DMS153 treated with DMSO at 0.1 percent for 48 hours (cell line): ENCODE measurements around the gene RUNX1.
"Not testable (repeated sequence)": the region's sequence is repeated elsewhere in the genome, so short reads cannot be mapped to it uniquely, and the experiment has no call there.

Source experiments
- DNase-seq: peaks from one replicate; lab custom pipeline; 2025; ENCODE audit not compliant: unreplicated experiment; lab: John Stamatoyannopoulos, UW

Gene RUNX1

GRCh38 chr21:34973685-34974084 lies 75.4 kb downstream of the RUNX1 start:
- DNase-seq, result no peak

DNA sequence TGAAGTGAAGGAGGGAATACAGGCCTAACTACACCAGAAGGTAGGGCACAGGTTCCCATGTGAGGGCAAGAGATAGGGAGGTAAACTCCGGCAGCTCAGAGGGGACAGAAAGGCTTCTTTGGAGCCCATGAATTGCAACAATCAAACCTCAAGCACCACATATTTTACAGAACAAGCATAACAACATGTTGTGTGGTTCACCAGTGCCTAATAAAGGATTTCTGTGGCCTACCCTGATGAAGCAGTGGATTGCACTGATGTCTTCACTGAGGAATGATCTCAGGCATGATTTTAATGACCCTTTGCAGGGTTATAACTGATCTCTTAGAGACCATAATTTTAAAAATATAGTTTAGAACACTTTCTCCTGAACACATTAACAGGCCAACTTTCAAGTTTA lies 77.4 kb downstream of the RUNX1 start:
- DNase-seq, result no peak

DNA sequence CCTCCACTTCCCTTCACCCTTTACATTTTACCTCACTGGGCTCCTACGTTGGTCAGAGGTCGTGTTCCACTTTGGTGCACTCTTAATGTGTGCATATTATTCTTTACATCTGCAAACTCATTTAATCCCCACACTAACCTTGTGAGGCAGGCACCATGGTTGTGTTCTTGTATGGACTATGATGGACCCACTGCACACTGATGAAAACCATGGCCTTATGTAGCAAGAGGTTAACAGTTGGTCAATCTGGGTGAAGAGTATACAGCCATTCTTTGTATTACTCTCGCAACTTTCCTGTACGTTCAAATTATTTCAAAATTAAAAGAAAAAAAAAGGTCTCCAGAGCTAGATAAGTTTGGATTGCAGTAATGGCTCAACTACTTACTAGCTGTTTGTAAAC lies 78.5 kb downstream of the RUNX1 start:
- no peak for DNase-seq

GRCh38 chr21:34970167-34970500 lies 79.0 kb downstream of the RUNX1 start:
- DNase-seq, result no peak

DNA sequence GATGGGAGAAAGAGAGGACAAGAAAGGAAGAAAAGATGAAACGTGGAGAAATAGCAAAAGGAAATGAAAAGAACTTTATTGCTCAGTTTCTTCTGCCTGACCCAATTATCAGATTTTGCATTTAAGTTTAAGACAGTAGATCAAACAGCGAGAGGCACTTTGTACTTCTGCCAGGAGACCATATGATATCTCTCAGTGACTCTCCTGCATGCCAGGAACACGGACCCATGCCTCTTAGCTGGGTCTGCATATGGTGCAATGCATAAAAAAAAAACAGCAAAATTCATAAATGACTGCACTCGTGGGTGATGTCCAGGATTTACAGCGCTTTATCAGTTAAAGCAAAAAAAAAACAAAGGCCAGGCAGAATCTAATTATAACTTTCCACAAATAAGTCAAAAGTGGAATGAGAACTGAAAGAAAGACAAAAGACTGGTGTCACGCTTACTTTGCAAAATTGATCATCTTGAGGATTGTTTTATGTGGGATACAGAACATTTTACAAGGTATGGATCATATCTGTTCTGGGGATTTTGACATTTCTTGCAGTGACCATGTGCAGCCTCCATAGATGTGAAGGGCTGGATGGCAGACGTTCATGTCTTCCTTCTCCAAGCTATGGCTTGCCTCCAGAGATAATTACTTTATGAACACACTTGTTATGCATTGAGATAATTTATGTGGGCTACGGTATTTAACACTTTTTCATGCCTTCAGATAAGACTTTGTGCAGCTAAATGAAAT lies 79.5 kb downstream of the RUNX1 start:
- DNase-seq, result no peak

- DNase-seq, result no peak
Observed at GRCh38 chr21:34968414-34969333, 80.4 kb downstream of the RUNX1 start.

DNA sequence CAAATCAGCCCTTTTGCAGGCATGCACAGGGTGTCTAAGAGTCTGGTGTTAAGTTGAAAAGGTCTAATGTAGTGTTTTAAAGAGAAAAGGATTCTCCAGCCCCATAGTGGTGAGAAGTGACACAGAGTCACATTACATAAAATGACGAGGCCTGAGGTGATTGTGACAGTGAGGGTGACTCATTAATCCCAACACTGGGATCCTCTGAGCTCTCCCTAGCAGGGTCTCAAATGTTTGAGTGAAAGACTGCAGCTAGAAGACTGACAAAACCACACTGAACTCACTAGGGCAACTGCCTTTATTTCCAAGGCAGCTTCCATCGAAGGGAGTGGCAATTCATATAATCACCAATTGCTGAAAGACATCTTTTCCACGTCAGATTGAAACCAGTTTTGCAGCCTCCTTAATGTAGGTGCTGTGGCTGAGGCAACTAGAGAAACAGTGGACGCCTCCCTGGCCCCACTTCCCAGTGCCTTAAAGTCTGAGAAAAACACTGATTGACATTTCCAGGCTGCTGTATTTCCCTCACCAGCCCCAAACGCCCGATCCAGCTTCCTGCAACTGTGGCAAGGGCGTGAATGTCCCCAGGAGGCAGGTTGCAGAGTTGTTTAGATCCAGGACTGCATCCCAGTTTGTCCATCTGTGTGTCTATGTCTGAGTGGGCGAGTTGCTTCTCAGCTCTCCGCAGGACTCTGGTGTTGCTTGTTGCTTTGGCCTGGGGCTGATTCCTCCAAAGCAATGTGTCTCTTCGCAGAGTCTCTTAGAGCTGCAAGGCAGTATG lies 81.4 kb downstream of the RUNX1 start:
- DNase-seq, result no peak

DNA sequence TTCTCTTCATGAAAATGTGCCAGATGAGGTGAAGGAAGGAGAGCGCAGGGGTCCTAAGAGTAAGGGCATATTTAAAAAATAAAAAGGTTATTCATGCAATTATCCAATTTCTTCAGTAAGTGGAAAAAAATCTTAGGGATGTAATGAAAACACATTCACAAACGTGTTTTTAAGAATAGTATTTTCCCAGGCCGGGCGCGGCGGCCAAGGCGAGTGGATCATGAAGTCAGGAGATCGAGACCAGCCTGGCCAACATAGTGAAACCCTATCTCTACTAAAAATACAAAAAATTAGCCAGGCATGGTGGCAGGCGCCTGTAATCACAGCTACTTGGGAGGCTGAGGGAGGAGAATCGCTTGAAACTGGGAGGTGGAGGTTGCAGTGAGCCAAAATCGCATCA lies 82.2 kb downstream of the RUNX1 start:
- not testable (repeated sequence) for DNase-seq

GRCh38 chr21:34965200-34966174 lies 83.6 kb downstream of the RUNX1 start:
- no peak for DNase-seq

- no peak for DNase-seq
Observed at GRCh38 chr21:34962586-34963222, 86.4 kb downstream of the RUNX1 start.

DNA sequence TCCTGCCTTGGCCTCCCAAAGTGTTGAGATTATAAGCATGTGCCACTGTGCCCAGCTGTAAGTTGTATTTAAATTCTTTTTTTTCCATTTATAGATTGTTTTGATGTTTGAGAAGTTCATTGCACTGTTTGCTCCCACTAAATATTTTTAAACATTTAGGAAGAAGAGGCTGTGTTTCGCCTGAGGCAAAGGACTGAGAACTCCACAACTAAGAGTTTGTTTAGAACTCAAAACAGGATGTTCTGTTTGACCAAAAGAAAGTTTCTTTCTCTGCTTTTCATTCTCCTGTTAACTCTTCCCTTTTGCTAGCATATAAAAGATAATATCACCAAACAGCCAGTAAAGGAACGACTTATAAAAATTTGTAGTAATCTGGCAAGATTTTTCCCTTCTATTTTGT lies 87.0 kb downstream of the RUNX1 start:
- no peak for DNase-seq

GRCh38 chr21:34960687-34961086 lies 88.4 kb downstream of the RUNX1 start:
- no peak for DNase-seq

- DNase-seq, result no peak
Observed at GRCh38 chr21:34959607-34960006, 89.5 kb downstream of the RUNX1 start.

DNA sequence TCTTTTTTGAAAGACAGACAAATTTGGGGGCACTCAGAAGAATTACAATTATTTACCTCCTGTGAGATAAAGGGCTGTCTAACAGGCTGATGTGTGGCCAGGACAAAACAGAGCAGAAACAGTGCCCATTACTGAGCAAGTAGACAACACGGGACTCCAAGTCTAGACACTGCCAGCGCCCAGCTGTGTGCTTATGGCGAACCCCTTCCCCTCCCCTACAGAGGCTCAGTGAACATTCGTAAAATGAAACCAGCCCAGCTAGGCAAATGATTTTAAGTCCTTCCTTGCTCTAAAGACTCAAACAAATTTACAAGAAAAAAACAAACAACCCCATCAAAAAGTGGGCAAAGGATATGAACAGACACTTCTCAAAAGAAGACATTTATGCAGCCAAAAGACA lies 91.1 kb downstream of the RUNX1 start:
- DNase-seq, result no peak

DNA sequence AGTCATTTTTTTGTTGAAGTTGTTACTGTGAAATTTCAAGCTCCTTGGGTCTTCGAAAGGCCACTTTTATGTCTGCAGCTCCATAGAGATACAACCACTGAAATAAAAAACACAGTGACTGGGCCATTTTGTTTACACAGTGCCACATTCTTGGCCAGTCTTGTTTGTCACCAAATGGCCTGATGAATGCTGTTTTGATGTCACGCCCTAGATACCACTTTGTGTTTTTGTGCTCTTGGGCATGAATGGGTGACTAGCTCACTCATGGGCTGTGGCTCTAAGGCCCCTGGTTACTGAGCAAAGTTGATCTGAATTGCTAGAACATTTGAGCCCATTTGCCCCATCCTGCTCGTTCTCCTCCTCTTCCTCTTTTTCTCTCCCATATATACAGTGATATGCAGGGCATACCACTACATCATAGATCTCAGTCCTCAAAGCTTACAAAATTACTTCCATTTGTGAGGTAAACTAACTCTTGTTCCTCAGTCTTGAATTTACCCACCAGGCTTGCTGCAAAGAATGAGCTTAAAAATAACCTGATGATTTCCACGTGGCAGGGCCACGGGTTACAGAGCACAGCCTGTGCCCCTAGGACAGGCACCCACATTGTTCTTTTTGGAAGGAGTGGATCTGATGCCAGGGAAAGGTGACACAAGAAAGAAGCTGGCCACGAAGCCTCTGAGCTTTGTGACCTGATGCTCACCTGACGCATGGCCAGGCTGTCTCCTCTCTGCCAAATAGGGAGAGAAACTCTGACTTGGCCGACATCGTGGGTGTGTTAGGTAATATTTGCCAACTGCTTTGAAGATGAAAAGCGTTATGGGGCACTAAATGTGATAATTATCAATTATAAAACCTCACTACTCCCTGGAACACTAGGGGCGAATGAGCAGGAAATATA lies 92.4 kb downstream of the RUNX1 start:
- no peak for DNase-seq

- DNase-seq, result no peak
Observed at GRCh38 chr21:34953950-34954349, 95.2 kb downstream of the RUNX1 start.

DNA sequence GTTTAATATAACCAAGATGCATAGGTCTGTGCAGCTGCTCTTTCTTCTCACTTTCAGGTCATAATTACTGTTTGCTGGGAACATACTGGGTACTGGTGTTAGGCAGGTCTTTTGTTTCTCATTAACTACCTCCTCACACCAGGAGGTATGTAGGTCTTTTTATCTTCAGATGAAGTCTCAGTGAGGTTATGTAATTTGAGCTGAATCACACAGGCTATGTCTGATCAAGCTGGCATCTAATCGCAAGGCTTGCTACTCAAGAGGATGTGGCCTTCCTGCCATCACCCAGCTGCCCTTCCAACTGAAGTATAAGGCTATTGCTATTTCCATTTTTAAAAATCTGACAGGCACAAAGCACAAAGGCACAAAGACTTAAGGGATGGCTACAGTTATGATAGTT lies 96.4 kb downstream of the RUNX1 start:
- peak; percentile 14 for DNase-seq

- DNase-seq, result not testable (repeated sequence)
Observed at GRCh38 chr21:34951868-34952267, 97.2 kb downstream of the RUNX1 start.

DNA sequence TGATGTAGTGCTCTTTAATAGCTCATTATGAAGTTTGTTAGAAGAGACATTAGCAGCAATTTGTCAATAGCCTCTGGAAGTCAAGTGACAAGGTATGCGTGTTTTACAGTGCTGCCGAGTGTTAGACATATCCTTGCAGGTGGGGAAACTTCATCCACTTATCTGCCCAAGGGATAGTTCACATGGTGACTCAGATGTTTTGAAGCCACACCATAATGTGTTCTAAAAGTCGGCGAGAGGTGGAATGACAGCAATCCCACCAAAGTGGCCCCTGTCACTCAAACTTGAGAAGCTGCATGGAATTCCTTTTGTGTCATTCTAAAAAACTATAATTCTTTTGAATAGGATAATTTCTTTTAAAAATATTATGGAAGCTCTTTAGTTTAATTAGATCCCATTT lies 98.1 kb downstream of the RUNX1 start:
- no peak for DNase-seq
